GM19043 (cell line): ENCODE measurements around the gene DNAJC10.
"Not testable (repeated sequence)": the region's sequence is repeated elsewhere in the genome, so short reads cannot be mapped to it uniquely, and the experiment has no call there.

Experiments
- ATAC-seq: cut with Tn5 transposase; IDR thresholded peaks from one replicate; pipeline ENCODE4 v1.9.1; 2021; ENCODE audit warnings: low read depth; ENCODE audit not compliant: unreplicated experiment

The DNAJC10 gene

DNA sequence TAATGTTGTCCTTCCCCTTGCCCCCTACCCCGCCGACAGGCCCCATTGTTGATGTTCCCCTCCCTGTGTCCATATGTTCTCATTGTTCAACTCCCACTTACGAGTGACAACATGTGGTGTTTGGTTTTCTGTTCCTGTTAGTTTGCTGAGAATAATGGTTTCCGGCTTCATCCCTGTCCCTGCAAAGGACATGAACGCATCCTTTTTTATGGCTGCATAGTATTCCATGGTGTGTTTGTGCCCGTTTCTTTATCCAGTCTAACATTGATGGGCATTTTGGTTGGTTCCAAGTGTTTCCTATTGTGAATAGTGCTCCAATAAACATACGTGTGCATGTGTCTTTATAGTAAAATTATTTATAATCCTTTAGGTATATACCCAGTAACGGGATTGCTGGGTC is 65.0 kb downstream of the DNAJC10 start:
- ATAC-seq = not testable (repeated sequence)

- ATAC-seq = not testable (repeated sequence)
Measured at GRCh38 chr2:182782686-182783085, 66.6 kb downstream of the DNAJC10 start.

- no peak for ATAC-seq
Measured at GRCh38 chr2:182784058-182784706, 68.1 kb downstream of the DNAJC10 start.

- no peak for ATAC-seq
Measured at GRCh38 chr2:182784777-182785176, 68.7 kb downstream of the DNAJC10 start.

- no peak for ATAC-seq
Measured at GRCh38 chr2:182792441-182792840, 76.4 kb downstream of the DNAJC10 start.

DNA sequence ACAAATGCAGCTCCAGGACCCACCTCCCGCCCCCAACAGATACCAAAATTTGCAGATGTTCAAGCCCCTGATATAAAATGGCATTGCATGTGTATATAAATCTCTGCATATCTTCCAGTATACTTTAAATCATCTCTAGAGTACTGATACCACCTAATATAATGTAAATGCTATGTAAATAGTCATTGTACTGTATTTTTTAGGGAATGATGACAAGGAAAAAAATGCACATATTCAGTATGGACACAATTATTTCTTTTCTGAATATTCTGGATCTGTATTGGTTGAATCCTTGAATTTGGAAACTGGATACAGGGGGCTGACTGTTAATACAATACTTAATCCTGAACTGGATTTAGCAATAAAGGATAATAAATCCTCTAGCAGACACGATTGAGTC is 82.7 kb downstream of the DNAJC10 start:
- no peak for ATAC-seq

DNA sequence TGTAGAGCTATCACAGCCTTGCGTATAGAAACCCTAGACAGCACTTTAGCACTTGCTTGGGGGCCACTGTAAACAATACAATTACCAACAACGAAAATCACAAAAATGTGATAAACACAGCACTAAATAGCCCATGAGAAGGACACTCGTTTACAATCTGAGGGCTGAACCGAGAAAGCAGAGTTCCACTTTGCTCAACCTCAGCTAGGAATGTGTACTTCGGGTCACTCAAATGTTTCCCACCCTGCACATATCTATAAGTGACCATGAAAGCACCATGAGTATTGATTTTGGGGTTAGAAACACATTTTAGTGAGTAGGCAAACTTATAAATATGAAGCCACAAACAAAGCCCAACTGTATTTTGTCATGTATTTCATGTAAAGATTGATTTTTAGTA is 88.1 kb downstream of the DNAJC10 start:
- no peak for ATAC-seq

DNA sequence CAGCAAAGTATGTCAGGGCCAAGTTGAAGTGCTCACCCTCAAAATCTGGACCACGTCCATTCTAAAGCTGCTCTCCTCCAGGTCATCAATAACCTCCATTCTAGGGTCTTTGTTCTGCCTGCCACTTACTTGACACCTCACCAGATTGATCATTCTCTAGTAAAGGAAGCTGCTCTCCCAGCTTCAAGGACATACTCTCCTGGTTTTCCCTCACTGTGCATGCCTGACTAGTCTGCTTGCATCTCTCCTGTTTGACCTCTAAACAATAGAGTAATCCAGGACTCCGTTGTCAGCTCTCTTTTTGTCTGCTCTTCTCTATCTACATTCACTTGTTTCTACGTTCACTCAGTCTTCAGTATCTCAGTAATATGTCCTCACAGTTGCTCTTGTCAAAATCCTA is 91.3 kb downstream of the DNAJC10 start:
- ATAC-seq = no peak

DNA sequence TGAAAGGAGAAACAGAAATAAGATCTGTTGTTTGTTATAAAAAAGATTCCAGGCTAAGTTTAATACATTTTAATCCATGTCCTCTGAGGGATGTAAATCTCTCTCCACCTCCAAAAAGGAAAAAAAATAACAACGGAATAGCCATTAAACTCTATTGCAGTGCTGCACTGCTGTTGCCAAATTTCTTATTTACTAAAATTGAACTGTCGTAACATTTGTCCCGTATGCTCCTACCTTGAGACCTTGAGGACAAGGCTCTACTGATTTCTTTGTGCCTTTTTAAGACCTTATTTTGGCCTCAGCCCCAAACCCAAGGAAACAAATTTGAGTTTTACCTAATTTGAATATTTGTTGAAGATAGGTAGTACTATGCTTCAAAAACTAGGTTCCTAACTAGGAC is 94.0 kb downstream of the DNAJC10 start:
- no peak for ATAC-seq

DNA sequence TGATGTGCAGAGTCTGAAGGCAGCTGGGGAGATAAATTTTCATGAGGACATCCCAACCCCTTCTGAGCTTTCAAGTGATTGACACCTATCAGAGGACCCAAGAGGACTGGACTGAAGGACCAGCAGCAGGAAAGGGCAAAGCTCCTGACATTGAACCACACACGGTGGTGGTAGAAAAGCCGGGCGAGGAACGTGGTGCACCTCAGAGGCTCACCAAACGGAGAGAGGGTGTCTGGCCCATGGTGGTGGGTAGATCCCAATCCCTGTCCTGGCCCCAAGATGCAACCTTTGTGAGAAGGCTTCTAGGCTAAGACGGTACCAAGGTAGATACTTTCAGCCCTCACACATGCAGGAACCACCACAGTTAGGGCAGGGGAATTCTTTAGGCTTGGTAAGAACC is 98.3 kb downstream of the DNAJC10 start:
- ATAC-seq = no peak

DNA sequence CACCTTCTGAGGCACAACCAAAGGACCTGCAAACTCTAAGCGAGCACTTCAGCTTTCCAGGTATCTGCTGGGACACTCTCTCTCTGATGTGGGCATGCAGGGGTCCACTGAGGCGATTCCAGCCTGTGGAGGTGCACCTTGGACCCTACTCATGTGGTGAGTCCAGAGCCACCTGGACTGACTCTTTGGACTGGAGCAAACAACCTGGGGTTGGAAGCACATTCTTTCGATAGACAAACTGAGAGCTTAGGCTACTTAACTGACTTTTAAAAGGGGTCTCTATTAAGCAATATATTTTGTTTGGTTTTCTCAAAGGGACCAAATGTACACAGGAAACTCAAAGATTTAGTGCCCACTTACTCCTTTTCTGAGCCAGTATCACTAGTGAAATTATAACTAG is 98.7 kb downstream of the DNAJC10 start:
- ATAC-seq = no peak

- no peak for ATAC-seq
Measured at GRCh38 chr2:182816866-182817265, 100.8 kb downstream of the DNAJC10 start.

DNA sequence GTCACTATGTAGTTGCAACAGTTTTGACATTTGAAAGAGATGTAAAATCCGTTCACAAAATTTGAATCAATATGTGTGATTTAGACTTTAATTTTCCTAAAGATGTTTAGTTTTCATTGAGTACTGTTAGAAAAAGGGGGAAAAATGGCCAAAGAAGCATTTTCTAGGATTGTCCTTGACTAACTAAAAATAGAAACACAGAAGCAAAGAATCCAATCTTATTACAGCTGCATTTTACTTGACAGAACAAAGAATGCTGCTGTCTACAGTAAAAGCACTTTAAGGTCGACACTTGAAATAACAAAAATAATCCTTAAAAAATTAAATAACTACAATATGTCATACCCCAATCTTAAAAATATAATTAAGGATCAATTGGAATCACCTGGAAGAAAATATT is 101.5 kb downstream of the DNAJC10 start:
- no peak for ATAC-seq

DNA sequence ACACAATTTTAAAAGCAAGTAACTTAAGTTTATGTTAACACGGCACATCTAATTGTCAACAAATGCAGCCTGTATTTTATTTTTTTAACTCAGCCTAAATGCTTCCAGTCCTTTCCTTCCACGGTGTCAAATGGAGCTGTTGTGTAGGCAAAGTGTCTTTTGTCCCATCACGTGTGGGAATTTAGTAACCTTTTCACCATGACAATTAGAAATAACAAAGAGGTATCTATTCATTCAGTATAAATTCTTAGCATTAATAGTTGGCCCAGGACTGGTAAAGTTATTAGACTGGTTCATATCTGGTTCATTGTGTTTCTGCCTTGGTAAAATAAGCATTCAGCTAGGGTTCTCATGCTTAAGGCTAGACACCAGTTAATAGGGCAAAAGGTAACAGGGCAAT is 102.4 kb downstream of the DNAJC10 start:
- no peak for ATAC-seq

GRCh38 chr2:182818925-182819324 is 102.9 kb downstream of the DNAJC10 start:
- ATAC-seq = no peak

GRCh38 chr2:182819412-182819811 is 103.4 kb downstream of the DNAJC10 start:
- ATAC-seq = no peak

- ATAC-seq = no peak
Measured at GRCh38 chr2:182821182-182821581, 105.1 kb downstream of the DNAJC10 start.

DNA sequence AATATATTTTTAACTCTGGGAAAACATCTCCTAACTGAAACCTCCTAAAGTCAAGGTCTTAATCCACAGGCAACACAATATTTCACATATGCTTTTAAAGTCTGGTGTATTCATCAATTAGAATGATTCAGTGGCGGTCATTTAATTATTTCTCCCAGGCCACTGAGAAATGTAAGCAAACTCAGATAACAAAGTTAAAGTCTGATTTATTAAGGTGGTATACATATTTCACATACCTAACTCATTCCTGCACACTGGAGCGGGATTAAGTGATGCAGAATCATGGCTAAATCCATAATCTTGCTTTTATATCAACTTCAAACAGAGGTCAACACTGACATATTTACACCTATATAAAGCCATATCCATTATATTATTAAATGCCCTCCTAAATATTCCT is 106.7 kb downstream of the DNAJC10 start:
- no peak for ATAC-seq

DNA sequence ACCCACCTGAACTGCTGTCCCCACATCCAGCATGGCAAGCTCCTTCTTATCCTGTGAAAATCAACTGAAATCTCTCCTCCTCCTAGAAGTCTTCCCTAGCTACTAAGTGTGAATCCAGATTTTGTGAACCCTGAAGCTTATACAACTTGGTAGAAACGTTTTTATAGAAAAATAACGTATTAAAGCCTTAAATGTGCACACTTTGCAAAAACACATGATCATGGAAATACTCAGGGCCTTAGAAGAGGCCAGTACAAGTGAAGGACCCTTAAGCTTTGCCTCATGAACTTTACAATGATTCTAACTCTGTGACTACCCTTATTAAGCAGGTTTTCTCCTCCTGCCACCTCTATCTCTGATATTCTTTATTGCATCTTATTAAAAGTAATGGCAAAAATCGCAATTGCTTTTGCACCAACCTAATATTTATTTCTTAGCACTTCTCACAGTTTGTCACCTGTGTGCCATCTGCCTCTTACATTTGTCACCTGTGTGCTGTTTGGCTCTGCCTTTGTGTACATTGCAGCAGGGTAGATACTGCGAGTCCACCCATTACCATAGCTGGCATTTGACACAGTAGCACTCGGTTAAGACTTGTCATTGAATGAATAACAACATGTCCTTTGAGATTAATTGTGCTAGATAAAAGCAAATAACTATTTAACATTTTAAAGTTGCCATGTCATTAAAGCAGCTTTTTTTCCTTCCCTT is 108.2 kb downstream of the DNAJC10 start:
- no peak for ATAC-seq

- ATAC-seq = no peak
Measured at GRCh38 chr2:182824767-182825158, 108.7 kb downstream of the DNAJC10 start.

DNA sequence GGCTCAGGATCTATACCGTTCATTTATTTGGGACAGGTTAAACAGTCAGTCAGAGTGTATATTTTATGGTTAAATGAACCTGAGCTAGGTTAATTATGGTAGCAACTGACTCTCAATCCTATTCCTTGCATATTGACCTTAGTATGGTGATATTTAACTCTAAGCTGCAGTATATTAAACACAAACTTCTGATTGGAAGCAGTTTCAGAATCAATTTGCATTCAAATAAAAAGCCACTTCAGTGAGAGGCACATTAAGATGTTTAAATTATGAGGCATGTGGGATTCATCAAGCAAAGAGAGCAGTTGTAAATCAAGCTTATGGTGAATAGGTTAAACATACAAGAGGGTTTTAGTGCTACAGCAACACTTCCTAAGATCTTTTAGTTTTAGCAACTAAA is 110.0 kb downstream of the DNAJC10 start:
- no peak for ATAC-seq

- ATAC-seq = no peak
Measured at GRCh38 chr2:182826496-182826895, 110.4 kb downstream of the DNAJC10 start.
